Transverse colon (tissue), 4 donors: ENCODE data around the gene B2M. TPM values are rescaled to one million over a fixed set of nuclear protein-coding genes. Genes with fewer than 3 reads are reported as not detected.
"Not testable (repeated sequence)": the region's sequence is repeated elsewhere in the genome, so short reads cannot be mapped to it uniquely, and the experiment has no call there.

Experiments used
- DNase-seq: peaks from one replicate; pipeline ENCODE4 v3.0.0-alpha.2; 2019
- H3K27ac ChIP-seq, 4 donors: fragments of 200-600 bp; sonication (generic); 2 replicates each; pipeline ENCODE4 v1.5.1; 2016 to 2018; ENCODE audit warnings: inconsistent platforms in 4 of 4
- H3K27me3 ChIP-seq: fragments of 200-600 bp; sonication (generic); 2 replicates; pipeline ENCODE4 v1.5.1; 2017; ENCODE audit warnings: inconsistent platforms
- H3K36me3 ChIP-seq, 4 donors: fragments of 200-600 bp; sonication (generic); 2 replicates each; pipeline ENCODE4 v1.5.1; 2017 to 2019; ENCODE audit warnings: inconsistent platforms in 4 of 4
- H3K4me1 ChIP-seq, 4 donors: fragments of 200-600 bp; sonication (generic); 2 replicates each; pipeline ENCODE4 v1.5.1; 2017 to 2020; ENCODE audit warnings: inconsistent platforms in 4 of 4
- H3K4me3 ChIP-seq, 4 donors: fragments of 200-600 bp; sonication (generic); 1 replicate in 1 of 4; 2 replicates in 3 of 4; pipeline versions ENCODE4 v1.5.1 to v1.6.1; 2017 to 2019; ENCODE audit warnings: inconsistent platforms in 4 of 4
- H3K9me3 ChIP-seq, 2 donors: fragments of 200-600 bp; sonication (generic); 2 replicates each; pipeline ENCODE4 v1.5.1; 2017 to 2019; ENCODE audit warnings: inconsistent platforms in 2 of 2
- EP300 ChIP-seq: sonication (generic); formaldehyde crosslinking; IDR thresholded peaks from one replicate; pipeline ENCODE4 v1.6.1; 2017; ENCODE audit warnings: antibody characterized with exemption, low read depth
- POLR2A ChIP-seq: fragments of 450-650 bp; IDR thresholded peaks from one replicate; pipeline ENCODE4 v1.6.1; 2016; ENCODE audit warnings: antibody characterized with exemption, mild to moderate bottlenecking, moderate library complexity
- POLR2AphosphoS5 ChIP-seq, 3 donors: sonication (generic); formaldehyde crosslinking; IDR thresholded peaks; one replicate each; pipeline ENCODE4 v1.6.1; 2016; ENCODE audit warnings: antibody characterized with exemption in 3 of 3
- WGBS, 2 donors: methylation state at CpG; one replicate each; pipeline ENCODE4 v1.1.5; 2018; ENCODE audit warnings: low coverage in 1 of 2; 5-methylcytosine and 5-hydroxymethylcytosine counted together
- in situ Hi-C, 4 donors: fragments of 200-750 bp; cut with MboI; loops; one replicate each; pipeline versions ENCODE4 v1.15.0 to v1.15.1; 2017; ENCODE audit warnings: low sequenced_read_pairs in 3 of 4, low pct_ligation_motif_present in 1 of 4, low pct_unique_long_range_greater_than_20kb in 1 of 4
- intact Hi-C: fragments of 100-400 bp; cut with DNase I; formaldehyde crosslinking; loops from one replicate; pipeline ENCODE4 v1.15.1; 2023; ENCODE audit warnings: low total_unique reads
- total RNA-seq, 4 donors: library from RNA; depleted of rRNA; stranded (reverse); fragments of >200 nt; gene quantifications; one replicate each; pipeline ENCODE4 v1.1.0, GENCODE V29; 2016
- TF ChIP-seq, protein P1 (sequence below), 5 experiments: fragments of 200-600 bp in 3 of 5; fragments of 450-650 bp in 2 of 5; sonication (generic) in 3 of 5; IDR thresholded peaks; 1 replicate in 2 of 5; 2 replicates in 3 of 5; pipeline ENCODE4 v1.5.1; 2016 to 2017; ENCODE audit warnings: antibody characterized with exemption in 5 of 5, inconsistent platforms in 3 of 5, mild to moderate bottlenecking in 2 of 5, moderate library complexity in 1 of 5

Gene B2M
- total RNA-seq, 4 donors from 2014 or later: 1,352 to 7,131 (median 5,706) TPM

DNA sequence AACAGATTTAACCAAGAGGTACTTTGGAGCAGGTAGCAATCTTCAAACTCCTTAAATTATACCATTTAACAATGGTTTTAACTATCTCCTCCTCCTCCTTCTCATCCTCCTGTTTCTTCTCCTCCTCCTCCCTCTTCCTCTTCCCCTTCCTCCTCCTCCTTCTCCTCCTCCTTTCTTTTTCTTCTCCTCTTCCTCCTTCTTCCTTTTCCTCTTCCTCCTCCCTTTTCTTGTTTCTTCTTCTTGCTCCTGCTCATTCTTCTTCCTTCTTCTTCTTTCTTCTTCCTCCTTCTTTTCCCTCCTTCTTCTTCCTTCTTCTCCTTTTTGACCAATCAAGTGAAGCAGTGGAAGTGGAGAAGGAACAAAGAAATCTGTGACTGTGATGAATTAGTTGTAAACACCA, 14.3 kb upstream of the B2M start:
- no peak for DNase-seq

DNA sequence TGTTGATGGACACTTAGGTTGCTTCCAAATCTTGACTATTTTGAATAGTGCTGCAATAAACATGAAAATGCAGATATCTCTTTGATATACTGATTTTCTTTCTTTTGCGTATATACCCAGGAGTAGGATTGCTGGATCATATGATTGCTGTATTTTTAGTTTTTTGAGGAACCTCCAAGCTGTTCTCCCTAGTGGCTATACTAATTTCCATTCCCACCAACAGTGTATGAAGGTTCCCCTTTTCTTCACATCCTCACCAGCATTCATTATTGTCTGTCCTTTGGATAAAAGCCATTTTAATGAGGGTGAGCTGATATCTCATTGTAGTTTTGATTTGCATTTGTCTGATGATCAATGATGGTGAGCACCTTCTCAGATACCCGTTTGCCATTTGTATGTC, 12.7 kb upstream of the B2M start:
- no peak for DNase-seq
- TF ChIP-seq EP300 (no peak), POLR2A (no peak)
- H3K27ac ChIP-seq: no peak overlapping the region
- no peaks in the 10 kb centered on the region for H3K36me3 ChIP-seq
- intact Hi-C loops (no loop called here), in situ Hi-C loops (no loop called here)
- no peaks in the 10 kb centered on the region for H3K9me3 ChIP-seq
- no peaks in the 10 kb centered on the region for H3K27me3 ChIP-seq
- WGBS, 2 donors: 91 to 100% methylated on average over 1 to 2 of the region's 2 CpGs
- no peaks in the 10 kb centered on the region for H3K4me1 ChIP-seq
- H3K4me3 ChIP-seq: no peak overlapping the region

More for the DNA sequence above, 14.3 kb upstream of the B2M start:
- in situ Hi-C loops: no loop called here
- no peak overlapping the region for H3K27ac ChIP-seq
- no peaks in the 10 kb centered on the region for H3K9me3 ChIP-seq
- no peaks in the 10 kb centered on the region for H3K27me3 ChIP-seq
- no peaks in the 10 kb centered on the region for H3K36me3 ChIP-seq
- H3K4me1 ChIP-seq: no peaks in the 10 kb centered on the region
- intact Hi-C loops: no loop called here
- TF ChIP-seq, protein P1, sequence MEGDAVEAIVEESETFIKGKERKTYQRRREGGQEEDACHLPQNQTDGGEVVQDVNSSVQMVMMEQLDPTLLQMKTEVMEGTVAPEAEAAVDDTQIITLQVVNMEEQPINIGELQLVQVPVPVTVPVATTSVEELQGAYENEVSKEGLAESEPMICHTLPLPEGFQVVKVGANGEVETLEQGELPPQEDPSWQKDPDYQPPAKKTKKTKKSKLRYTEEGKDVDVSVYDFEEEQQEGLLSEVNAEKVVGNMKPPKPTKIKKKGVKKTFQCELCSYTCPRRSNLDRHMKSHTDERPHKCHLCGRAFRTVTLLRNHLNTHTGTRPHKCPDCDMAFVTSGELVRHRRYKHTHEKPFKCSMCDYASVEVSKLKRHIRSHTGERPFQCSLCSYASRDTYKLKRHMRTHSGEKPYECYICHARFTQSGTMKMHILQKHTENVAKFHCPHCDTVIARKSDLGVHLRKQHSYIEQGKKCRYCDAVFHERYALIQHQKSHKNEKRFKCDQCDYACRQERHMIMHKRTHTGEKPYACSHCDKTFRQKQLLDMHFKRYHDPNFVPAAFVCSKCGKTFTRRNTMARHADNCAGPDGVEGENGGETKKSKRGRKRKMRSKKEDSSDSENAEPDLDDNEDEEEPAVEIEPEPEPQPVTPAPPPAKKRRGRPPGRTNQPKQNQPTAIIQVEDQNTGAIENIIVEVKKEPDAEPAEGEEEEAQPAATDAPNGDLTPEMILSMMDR (IDR thresholded peaks at IDR 0.05): no peak
- TF ChIP-seq EP300 (no peak), POLR2A (no peak)
- H3K4me3 ChIP-seq: no peak overlapping the region

DNA sequence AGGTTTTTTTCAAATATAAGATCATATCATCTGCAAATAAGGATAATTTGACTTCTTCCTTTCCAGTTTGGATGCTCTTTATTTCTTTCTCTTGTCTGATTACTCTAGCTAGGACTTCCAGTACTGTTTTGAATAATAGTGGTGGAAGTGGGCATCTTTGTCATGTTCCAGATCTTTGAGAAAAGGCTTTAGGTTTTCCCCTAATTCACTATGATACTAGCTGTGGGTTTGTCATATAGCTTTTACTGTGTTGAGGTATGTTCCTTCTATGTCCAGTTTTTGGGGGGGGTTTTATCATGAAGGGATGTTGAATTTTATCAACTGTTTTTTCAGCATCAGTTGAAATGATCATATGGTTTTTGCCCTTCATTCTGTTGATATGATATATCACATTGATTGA, 10.6 kb upstream of the B2M start:
- H3K4me3 ChIP-seq, in situ Hi-C loops, DNase-seq, intact Hi-C loops, H3K4me1 ChIP-seq, H3K27me3 ChIP-seq, H3K9me3 ChIP-seq, H3K27ac ChIP-seq, H3K36me3 ChIP-seq: not testable (repeated sequence)

DNA sequence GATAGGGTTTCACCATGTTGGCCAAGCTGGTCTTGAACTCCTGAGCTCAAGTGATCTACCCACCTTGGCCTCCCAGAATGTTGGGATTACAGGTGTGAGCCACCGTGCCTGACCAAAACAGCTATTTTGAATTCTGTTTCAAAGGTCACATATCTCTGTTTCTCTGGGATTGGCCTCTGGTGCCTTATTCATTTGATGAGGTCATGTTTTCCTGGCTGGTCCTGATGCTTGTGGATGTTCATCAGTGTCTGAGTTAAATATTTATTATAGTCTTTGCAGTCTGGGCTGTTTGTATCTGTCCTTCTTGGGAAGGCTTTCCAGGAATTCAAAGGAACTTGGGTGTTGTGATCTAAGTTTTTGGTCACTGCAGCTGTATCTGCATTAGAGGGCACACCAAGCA, 5.3 kb upstream of the B2M start:
- TF ChIP-seq POLR2AphosphoS5 (IDR thresholded peaks at IDR 0.05): no peak
- no peak for TF ChIP-seq POLR2A
- TF ChIP-seq, protein P1 (IDR thresholded peaks at IDR 0.05): no peak
- no peak for TF ChIP-seq EP300
- intact Hi-C loops: loop anchor here (5.0 kb wide), 1 partner anchor 34 kb away; no protein-coding TSS in a partner anchor
- DNase-seq: no peak
- Histone ChIP-seq H3K4me1 (peaks cover 0 to 36% (median 18%) of the 10 kb centered on the region in 4 donors), H3K27ac (peak overlapping the region in 1 of 4 donors; percentile 78), H3K9me3 (no peaks in the 10 kb centered on the region), H3K36me3 (no peaks in the 10 kb centered on the region), H3K27me3 (no peaks in the 10 kb centered on the region), H3K4me3 (no peak overlapping the region)
- in situ Hi-C loops: no loop called here
- 53 to 71% methylated on average over 1 of the region's 1 CpG for WGBS, 2 donors

DNA sequence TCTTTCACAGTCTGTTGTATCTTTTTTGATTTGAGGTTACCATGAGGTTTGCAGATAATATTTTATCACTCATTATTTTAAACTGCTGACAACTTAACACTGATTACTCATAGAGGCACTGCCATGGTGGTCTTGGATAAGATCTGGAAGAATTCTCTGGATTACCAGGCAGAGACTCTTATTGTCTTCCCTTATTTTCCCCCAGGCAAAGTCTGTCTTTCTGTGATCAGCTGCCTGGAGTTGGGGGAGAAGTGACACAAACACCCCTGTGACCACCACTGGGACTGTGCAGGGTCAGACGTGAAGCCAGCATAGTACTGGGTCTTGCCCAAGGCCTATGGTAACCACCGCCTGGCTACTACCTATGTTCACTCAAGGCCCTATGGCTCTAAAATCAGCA, 4.9 kb upstream of the B2M start:
- H3K27me3 ChIP-seq: no peaks in the 10 kb centered on the region
- 88% methylated on average over 2 of the region's 2 CpGs; no CpG with 5 or more reads in 1 of the 2 donors for WGBS, 2 donors
- H3K36me3 ChIP-seq: no peaks in the 10 kb centered on the region
- intact Hi-C loops: loop anchor here (5.0 kb wide), 1 partner anchor 34 kb away; no protein-coding TSS in a partner anchor
- no peak overlapping the region for H3K4me3 ChIP-seq
- TF ChIP-seq EP300: no peak
- TF ChIP-seq, protein P1 (IDR thresholded peaks at IDR 0.05): no peak
- TF ChIP-seq POLR2A: no peak
- no peak for TF ChIP-seq POLR2AphosphoS5 (IDR thresholded peaks at IDR 0.05)
- no peak for DNase-seq
- H3K9me3 ChIP-seq: no peaks in the 10 kb centered on the region
- H3K27ac ChIP-seq: peak overlapping the region; percentile 66 to 99 (median 80)
- in situ Hi-C loops: no loop called here
- peaks cover 0 to 36% (median 18%) of the 10 kb centered on the region in 4 donors for H3K4me1 ChIP-seq
